B cell (primary cell): ENCODE results near the gene KIFBP.

ENCODE experiments used
- EZH2 ChIP-seq: IDR thresholded peaks from 2 replicates; pipeline ENCODE4 v1.6.1; 2012; ENCODE audit warnings: borderline replicate concordance, low read depth, mild to moderate bottlenecking, moderate library complexity, low read length; ENCODE audit not compliant: insufficient read depth, poor library complexity, severe bottlenecking
- TF ChIP-seq, protein P1 (sequence below): fragments of 200-600 bp; IDR thresholded peaks from one replicate; pipeline ENCODE4 v1.8.0; 2022; ENCODE audit warnings: antibody characterized with exemption, mild to moderate bottlenecking

DNA sequence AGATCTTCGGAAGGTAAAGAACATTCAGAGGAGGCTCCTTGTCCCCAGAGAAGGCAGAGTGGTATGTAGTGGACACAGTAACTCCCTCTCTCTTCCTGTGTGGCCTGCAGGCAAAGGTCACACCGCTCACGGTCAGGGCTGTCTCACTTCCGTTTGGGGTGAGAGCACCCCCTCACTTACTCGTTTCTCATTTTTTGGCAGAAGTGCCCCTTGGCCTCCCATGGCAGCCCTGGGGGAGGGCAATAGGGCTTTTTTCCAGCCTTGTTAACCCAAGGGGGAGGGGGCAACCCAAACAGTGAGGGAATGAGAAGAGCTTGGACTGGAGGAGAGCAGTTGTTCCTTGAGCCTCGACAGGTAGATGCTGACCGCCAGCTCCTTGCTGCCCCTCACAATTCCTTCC is 67.5 kb downstream of the KIFBP start:
- TF ChIP-seq, protein P1, sequence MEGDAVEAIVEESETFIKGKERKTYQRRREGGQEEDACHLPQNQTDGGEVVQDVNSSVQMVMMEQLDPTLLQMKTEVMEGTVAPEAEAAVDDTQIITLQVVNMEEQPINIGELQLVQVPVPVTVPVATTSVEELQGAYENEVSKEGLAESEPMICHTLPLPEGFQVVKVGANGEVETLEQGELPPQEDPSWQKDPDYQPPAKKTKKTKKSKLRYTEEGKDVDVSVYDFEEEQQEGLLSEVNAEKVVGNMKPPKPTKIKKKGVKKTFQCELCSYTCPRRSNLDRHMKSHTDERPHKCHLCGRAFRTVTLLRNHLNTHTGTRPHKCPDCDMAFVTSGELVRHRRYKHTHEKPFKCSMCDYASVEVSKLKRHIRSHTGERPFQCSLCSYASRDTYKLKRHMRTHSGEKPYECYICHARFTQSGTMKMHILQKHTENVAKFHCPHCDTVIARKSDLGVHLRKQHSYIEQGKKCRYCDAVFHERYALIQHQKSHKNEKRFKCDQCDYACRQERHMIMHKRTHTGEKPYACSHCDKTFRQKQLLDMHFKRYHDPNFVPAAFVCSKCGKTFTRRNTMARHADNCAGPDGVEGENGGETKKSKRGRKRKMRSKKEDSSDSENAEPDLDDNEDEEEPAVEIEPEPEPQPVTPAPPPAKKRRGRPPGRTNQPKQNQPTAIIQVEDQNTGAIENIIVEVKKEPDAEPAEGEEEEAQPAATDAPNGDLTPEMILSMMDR, result no peak
- TF ChIP-seq EZH2, result no peak
